ENCODE data around the gene ZIM2. TPM values are rescaled to one million over a fixed set of nuclear protein-coding genes. Genes with fewer than 3 reads are reported as not detected.

ZIM2 gene
- polyA plus RNA-seq, 1 donor (not counting 4 experiments of a cell fraction or from before 2014, with no cell fraction given), result not detected

DNA sequence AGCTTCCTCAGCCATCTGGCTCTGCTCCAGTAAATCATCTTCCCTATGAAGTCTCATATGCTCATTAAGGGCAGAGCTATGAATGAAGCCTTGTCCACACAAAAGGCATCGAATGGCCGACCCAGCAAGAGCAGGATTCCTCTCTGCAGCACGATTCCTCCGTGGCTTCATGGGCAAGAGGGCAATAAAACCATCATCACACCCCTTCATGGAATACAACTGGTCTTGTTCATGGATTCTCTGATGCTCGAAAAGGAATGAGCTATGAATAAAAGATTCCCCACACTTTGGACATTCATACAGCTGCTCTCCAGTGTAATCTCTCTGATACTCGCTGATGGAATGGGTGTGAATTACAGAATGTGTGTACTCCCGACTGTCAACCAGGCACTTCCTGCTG is 25.9 kb downstream of the ZIM2 start:
- H4K20me1 ChIP-seq (ENCODE audit: control insufficient read depth, extremely low read depth, insufficient read depth, low read length), result no peaks in the 10 kb centered on the region
- no peak overlapping the region for H3K27ac ChIP-seq (ENCODE audit: control insufficient read depth, insufficient read depth, low read length)
- H2AFZ ChIP-seq (ENCODE audit: control insufficient read depth, low read length), result no peak overlapping the region
- H3K9ac ChIP-seq (ENCODE audit: control insufficient read depth, extremely low read depth, insufficient read depth, low read length), result no peak overlapping the region
- H3K4me3 ChIP-seq (ENCODE audit: control insufficient read depth in 2 of 3, extremely low read depth in 1 of 3, insufficient read depth in 2 of 3, low read depth in 1 of 3, low read length in 3 of 3), result no peak overlapping the region
- TF ChIP-seq, protein P1, sequence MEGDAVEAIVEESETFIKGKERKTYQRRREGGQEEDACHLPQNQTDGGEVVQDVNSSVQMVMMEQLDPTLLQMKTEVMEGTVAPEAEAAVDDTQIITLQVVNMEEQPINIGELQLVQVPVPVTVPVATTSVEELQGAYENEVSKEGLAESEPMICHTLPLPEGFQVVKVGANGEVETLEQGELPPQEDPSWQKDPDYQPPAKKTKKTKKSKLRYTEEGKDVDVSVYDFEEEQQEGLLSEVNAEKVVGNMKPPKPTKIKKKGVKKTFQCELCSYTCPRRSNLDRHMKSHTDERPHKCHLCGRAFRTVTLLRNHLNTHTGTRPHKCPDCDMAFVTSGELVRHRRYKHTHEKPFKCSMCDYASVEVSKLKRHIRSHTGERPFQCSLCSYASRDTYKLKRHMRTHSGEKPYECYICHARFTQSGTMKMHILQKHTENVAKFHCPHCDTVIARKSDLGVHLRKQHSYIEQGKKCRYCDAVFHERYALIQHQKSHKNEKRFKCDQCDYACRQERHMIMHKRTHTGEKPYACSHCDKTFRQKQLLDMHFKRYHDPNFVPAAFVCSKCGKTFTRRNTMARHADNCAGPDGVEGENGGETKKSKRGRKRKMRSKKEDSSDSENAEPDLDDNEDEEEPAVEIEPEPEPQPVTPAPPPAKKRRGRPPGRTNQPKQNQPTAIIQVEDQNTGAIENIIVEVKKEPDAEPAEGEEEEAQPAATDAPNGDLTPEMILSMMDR (optimal IDR thresholded peaks at IDR 0.05 in 1 of 3, IDR thresholded peaks at IDR 0.05 in 1 of 3, conservative IDR thresholded peaks at IDR 0.05 in 1 of 3; ENCODE audit: extremely low read depth in 1 of 3, insufficient read depth in 2 of 3, low read length in 3 of 3), result no peak
- TF ChIP-seq EZH2 (IDR thresholded peaks at IDR 0.05; ENCODE audit: low read length), result no peak
- dilution Hi-C loops (cut with MboI; ENCODE audit: extremely low pct_ligation_motif_present, low sequenced_read_pairs), result no loop called here
- FAIRE-seq (no peak), DNase-seq (ENCODE audit: low read depth, low spot score) (no peak)
- no peaks in the 10 kb centered on the region for H3K9me1 ChIP-seq (ENCODE audit: control insufficient read depth, extremely low read depth, insufficient read depth, low read length)
- H3K9me3 ChIP-seq (ENCODE audit: control insufficient read depth, low read depth, low read length), result peaks cover 12% of the 10 kb centered on the region
- H3K4me2 ChIP-seq (ENCODE audit: control insufficient read depth, extremely low read depth, insufficient read depth, low read depth, low read length), result no peak overlapping the region
- H3K36me3 ChIP-seq (ENCODE audit: control insufficient read depth in 2 of 2, extremely low read depth in 1 of 2, insufficient read depth in 2 of 2, low read length in 2 of 2), result no peaks in the 10 kb centered on the region
- no peaks in the 10 kb centered on the region for H3K4me1 ChIP-seq (ENCODE audit: control insufficient read depth, extremely low read depth, insufficient read depth, low read length)
- H3K27me3 ChIP-seq (ENCODE audit: control insufficient read depth, extremely low read depth, insufficient read depth, low read length), result no peaks in the 10 kb centered on the region
- H3K79me2 ChIP-seq (ENCODE audit: control insufficient read depth, insufficient read depth, low read length), result no peaks in the 10 kb centered on the region

DNA sequence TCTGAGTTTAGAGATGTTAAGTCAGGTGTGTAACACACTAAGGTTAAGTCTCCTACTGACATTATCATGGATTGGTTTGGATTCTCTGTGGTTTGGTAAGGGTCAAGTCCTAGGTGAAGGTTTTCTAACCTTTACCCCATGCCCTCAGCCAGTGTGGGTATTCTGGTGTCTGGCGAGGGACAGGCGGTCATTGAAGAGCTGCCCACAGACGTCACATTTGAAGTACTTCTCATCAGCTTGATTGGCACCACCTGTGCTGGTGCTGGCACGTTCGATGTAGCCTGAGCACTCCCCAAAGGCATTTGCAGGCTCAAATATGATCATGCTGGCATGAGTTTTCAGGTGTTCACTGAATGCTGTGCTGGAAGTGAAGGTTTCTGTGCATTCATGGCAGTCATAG is 27.0 kb downstream of the ZIM2 start:
- no peaks in the 10 kb centered on the region for H3K4me1 ChIP-seq (ENCODE audit: control insufficient read depth, extremely low read depth, insufficient read depth, low read length)
- peaks cover 10% of the 10 kb centered on the region for H3K9me3 ChIP-seq (ENCODE audit: control insufficient read depth, low read depth, low read length)
- H3K9me1 ChIP-seq (ENCODE audit: control insufficient read depth, extremely low read depth, insufficient read depth, low read length), result no peaks in the 10 kb centered on the region
- no peak overlapping the region for H3K9ac ChIP-seq (ENCODE audit: control insufficient read depth, extremely low read depth, insufficient read depth, low read length)
- H3K36me3 ChIP-seq (ENCODE audit: control insufficient read depth in 2 of 2, extremely low read depth in 1 of 2, insufficient read depth in 2 of 2, low read length in 2 of 2), result no peaks in the 10 kb centered on the region
- H3K27ac ChIP-seq (ENCODE audit: control insufficient read depth, insufficient read depth, low read length), result no peak overlapping the region
- H3K27me3 ChIP-seq (ENCODE audit: control insufficient read depth, extremely low read depth, insufficient read depth, low read length), result no peaks in the 10 kb centered on the region
- TF ChIP-seq, protein P1 (optimal IDR thresholded peaks at IDR 0.05 in 1 of 3, IDR thresholded peaks at IDR 0.05 in 1 of 3, conservative IDR thresholded peaks at IDR 0.05 in 1 of 3; ENCODE audit: extremely low read depth in 1 of 3, insufficient read depth in 2 of 3, low read length in 3 of 3), result no peak
- no peak for TF ChIP-seq EZH2 (IDR thresholded peaks at IDR 0.05; ENCODE audit: low read length)
- no peak overlapping the region for H3K4me2 ChIP-seq (ENCODE audit: control insufficient read depth, extremely low read depth, insufficient read depth, low read depth, low read length)
- no peaks in the 10 kb centered on the region for H3K79me2 ChIP-seq (ENCODE audit: control insufficient read depth, insufficient read depth, low read length)
- FAIRE-seq (no peak), DNase-seq (ENCODE audit: low read depth, low spot score) (no peak)
- H4K20me1 ChIP-seq (ENCODE audit: control insufficient read depth, extremely low read depth, insufficient read depth, low read length), result no peaks in the 10 kb centered on the region
- dilution Hi-C loops (cut with MboI; ENCODE audit: extremely low pct_ligation_motif_present, low sequenced_read_pairs), result no loop called here
- H2AFZ ChIP-seq (ENCODE audit: control insufficient read depth, low read length), result no peak overlapping the region
- H3K4me3 ChIP-seq (ENCODE audit: control insufficient read depth in 2 of 3, extremely low read depth in 1 of 3, insufficient read depth in 2 of 3, low read depth in 1 of 3, low read length in 3 of 3), result no peak overlapping the region
